Neural crest cell (in vitro differentiated cells): ENCODE results near the gene KNTC1. TPM values are rescaled to one million over a fixed set of nuclear protein-coding genes. Genes with fewer than 3 reads are reported as not detected.

ENCODE experiments used
- DNase-seq: peaks from one replicate; pipeline ENCODE4 v3.0.0; 2021; ENCODE audit warnings: low read depth, mixed read lengths, low spot score
- H3K27ac Mint-ChIP-seq: one replicate; pipeline ENCODE4 v1.8.0; 2021; ENCODE audit warnings: mild to moderate bottlenecking, mixed read lengths; ENCODE audit not compliant: unreplicated experiment
- H3K27me3 Mint-ChIP-seq: 2 replicates; pipeline ENCODE4 v1.8.0; 2021; ENCODE audit warnings: low read depth, mild to moderate bottlenecking, mixed read lengths
- H3K36me3 Mint-ChIP-seq: 2 replicates; pipeline ENCODE4 v1.8.0; 2021; ENCODE audit warnings: low read depth, mild to moderate bottlenecking, mixed read lengths
- H3K4me1 Mint-ChIP-seq: 2 replicates; pipeline ENCODE4 v1.8.0; 2021; ENCODE audit warnings: mixed read lengths
- H3K4me3 Mint-ChIP-seq: one replicate; pipeline ENCODE4 v1.8.0; 2021; ENCODE audit warnings: mild to moderate bottlenecking, mixed read lengths
- H3K9me3 Mint-ChIP-seq: 2 replicates; pipeline ENCODE4 v1.8.0; 2021; ENCODE audit warnings: mixed read lengths
- total RNA-seq: library from RNA; stranded (reverse); gene quantifications from 2 replicates; pipeline ENCODE4 v1.2.1, GENCODE V29; 2021
- TF ChIP-seq, protein P1 (sequence below): fragments of 200-600 bp; sonication (generic); conservative IDR thresholded peaks from 2 replicates; pipeline ENCODE4 v1.5.0; 2021; ENCODE audit warnings: antibody characterized with exemption, mild to moderate bottlenecking

The KNTC1 gene
- total RNA-seq, 1 donor from 2014 or later = 111 TPM

- Mint-ChIP-seq H3K36me3 (peaks cover 31% of the 10 kb centered on the region), H3K4me1 (no peaks in the 10 kb centered on the region), H3K27me3 (no peaks in the 10 kb centered on the region), H3K4me3 (no peak overlapping the region), H3K9me3 (no peaks in the 10 kb centered on the region), H3K27ac (no peak overlapping the region)
- DNase-seq = no peak
- TF ChIP-seq, protein P1, sequence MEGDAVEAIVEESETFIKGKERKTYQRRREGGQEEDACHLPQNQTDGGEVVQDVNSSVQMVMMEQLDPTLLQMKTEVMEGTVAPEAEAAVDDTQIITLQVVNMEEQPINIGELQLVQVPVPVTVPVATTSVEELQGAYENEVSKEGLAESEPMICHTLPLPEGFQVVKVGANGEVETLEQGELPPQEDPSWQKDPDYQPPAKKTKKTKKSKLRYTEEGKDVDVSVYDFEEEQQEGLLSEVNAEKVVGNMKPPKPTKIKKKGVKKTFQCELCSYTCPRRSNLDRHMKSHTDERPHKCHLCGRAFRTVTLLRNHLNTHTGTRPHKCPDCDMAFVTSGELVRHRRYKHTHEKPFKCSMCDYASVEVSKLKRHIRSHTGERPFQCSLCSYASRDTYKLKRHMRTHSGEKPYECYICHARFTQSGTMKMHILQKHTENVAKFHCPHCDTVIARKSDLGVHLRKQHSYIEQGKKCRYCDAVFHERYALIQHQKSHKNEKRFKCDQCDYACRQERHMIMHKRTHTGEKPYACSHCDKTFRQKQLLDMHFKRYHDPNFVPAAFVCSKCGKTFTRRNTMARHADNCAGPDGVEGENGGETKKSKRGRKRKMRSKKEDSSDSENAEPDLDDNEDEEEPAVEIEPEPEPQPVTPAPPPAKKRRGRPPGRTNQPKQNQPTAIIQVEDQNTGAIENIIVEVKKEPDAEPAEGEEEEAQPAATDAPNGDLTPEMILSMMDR = no peak
Measured at GRCh38 chr12:122516544-122517361, 10.3 kb upstream of the KNTC1 start.

DNA sequence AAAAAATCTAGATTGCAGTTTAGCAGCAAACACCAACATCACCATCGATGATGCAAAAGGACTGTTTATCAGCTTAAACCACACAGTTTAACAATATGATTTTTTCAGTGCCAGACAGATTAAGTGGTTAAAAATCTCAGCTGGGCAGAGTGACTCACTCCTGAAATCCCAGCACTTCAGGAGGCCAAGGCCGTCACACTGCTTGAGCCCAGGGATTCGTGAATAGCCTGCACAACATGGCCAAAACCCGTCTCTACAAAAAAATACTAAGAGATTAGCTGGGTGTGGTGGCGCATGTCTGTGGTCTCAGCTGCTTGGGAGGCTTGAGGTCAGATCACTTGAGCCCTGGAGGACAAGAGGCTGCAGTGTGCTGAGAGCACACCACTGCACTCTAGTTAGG, 9.2 kb upstream of the KNTC1 start:
- Mint-ChIP-seq H3K4me3 (no peak overlapping the region), H3K36me3 (peaks cover 25% of the 10 kb centered on the region), H3K9me3 (no peaks in the 10 kb centered on the region), H3K4me1 (peaks cover 9% of the 10 kb centered on the region), H3K27me3 (no peaks in the 10 kb centered on the region), H3K27ac (no peak overlapping the region)
- no peak for DNase-seq
- TF ChIP-seq, protein P1 = no peak

GRCh38 chr12:122518908-122519307, 8.1 kb upstream of the KNTC1 start:
- DNase-seq = no peak
- no peaks in the 10 kb centered on the region for H3K27me3 Mint-ChIP-seq
- H3K9me3 Mint-ChIP-seq = no peaks in the 10 kb centered on the region
- TF ChIP-seq, protein P1 = no peak
- H3K4me3 Mint-ChIP-seq = no peak overlapping the region
- H3K36me3 Mint-ChIP-seq = peaks cover 30% of the 10 kb centered on the region
- H3K27ac Mint-ChIP-seq = no peak overlapping the region
- H3K4me1 Mint-ChIP-seq = peaks cover 20% of the 10 kb centered on the region

GRCh38 chr12:122519418-122519817, 7.6 kb upstream of the KNTC1 start:
- H3K27ac Mint-ChIP-seq = no peak overlapping the region

DNA sequence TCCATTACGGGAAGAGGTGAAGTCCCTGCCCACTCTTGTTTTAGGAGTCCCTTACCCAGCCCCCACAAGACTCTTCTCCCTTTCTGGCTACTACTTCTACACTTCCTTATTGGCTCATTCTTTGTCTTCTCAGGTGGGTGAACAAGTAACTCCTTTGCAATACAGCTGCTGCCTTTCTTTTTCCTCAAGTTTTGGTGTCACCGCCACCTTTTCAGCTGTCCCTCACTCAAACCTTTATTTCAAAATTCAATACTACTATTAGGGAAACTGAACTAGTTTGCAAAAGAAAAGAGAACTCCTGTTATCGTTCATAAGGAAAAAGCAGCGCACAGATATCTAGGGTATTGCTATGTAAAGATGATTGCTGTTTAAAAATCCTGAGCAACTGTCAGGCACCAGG, 6.4 kb upstream of the KNTC1 start:
- no peaks in the 10 kb centered on the region for H3K9me3 Mint-ChIP-seq

More at GRCh38 chr12:122519418-122519817, 7.6 kb upstream of the KNTC1 start:
- Mint-ChIP-seq H3K4me1 (peaks cover 25% of the 10 kb centered on the region), H3K9me3 (no peaks in the 10 kb centered on the region), H3K4me3 (no peak overlapping the region), H3K36me3 (peaks cover 30% of the 10 kb centered on the region), H3K27me3 (no peaks in the 10 kb centered on the region)
- TF ChIP-seq, protein P1 = no peak
- DNase-seq = no peak

More for the DNA sequence above, 6.4 kb upstream of the KNTC1 start:
- Mint-ChIP-seq H3K27me3 (no peaks in the 10 kb centered on the region), H3K4me1 (peaks cover 25% of the 10 kb centered on the region), H3K4me3 (no peak overlapping the region), H3K27ac (no peak overlapping the region), H3K36me3 (peaks cover 23% of the 10 kb centered on the region)
- TF ChIP-seq, protein P1 = no peak
- DNase-seq = no peak
